Activated CD4-positive, CD25-positive, alpha-beta regulatory T cell treated with anti-CD3 and anti-CD28 coated beads, Interleukin-2, amount 50 U/mL, for 16 hours (primary cell): ENCODE measurements around the gene LRRTM4.
"Not testable (repeated sequence)": the region's sequence is repeated elsewhere in the genome, so short reads cannot be mapped to it uniquely, and the experiment has no call there.

Source experiments
- DNase-seq: peaks from one replicate; pipeline ENCODE4 v3.0.0-alpha.2; 2020; ENCODE audit warnings: low read depth, low spot score

The LRRTM4 gene

GRCh38 chr2:76870011-76870410 is 652.2 kb downstream of the LRRTM4 start:
- DNase-seq, result no peak

- DNase-seq, result no peak
Observed at GRCh38 chr2:76867854-76868253, 654.3 kb downstream of the LRRTM4 start.

- no peak for DNase-seq
Observed at GRCh38 chr2:76866464-76866863, 655.7 kb downstream of the LRRTM4 start.

- no peak for DNase-seq
Observed at GRCh38 chr2:76862901-76863300, 659.3 kb downstream of the LRRTM4 start.

GRCh38 chr2:76861708-76862107 is 660.5 kb downstream of the LRRTM4 start:
- no peak for DNase-seq

GRCh38 chr2:76851000-76851399 is 671.2 kb downstream of the LRRTM4 start:
- DNase-seq, result no peak

- no peak for DNase-seq
Observed at GRCh38 chr2:76849086-76849485, 673.1 kb downstream of the LRRTM4 start.

- DNase-seq, result no peak
Observed at GRCh38 chr2:76839826-76840225, 682.4 kb downstream of the LRRTM4 start.

- DNase-seq, result no peak
Observed at GRCh38 chr2:76829374-76830234, 692.6 kb downstream of the LRRTM4 start.

- DNase-seq, result no peak
Observed at GRCh38 chr2:76826691-76827090, 695.5 kb downstream of the LRRTM4 start.

GRCh38 chr2:76825140-76825970 is 696.8 kb downstream of the LRRTM4 start:
- DNase-seq, result no peak

- no peak for DNase-seq
Observed at GRCh38 chr2:76821731-76822130, 700.4 kb downstream of the LRRTM4 start.

- DNase-seq, result no peak
Observed at GRCh38 chr2:76813084-76813483, 709.1 kb downstream of the LRRTM4 start.

- DNase-seq, result no peak
Observed at GRCh38 chr2:76812156-76812555, 710.0 kb downstream of the LRRTM4 start.

GRCh38 chr2:76809136-76809535 is 713.0 kb downstream of the LRRTM4 start:
- no peak for DNase-seq

GRCh38 chr2:76808732-76809131 is 713.4 kb downstream of the LRRTM4 start:
- DNase-seq, result no peak

- no peak for DNase-seq
Observed at GRCh38 chr2:76793647-76794334, 728.4 kb downstream of the LRRTM4 start.

GRCh38 chr2:76781313-76781712 is 740.9 kb downstream of the LRRTM4 start:
- DNase-seq, result not testable (repeated sequence)

GRCh38 chr2:76763276-76763675 is 758.9 kb downstream of the LRRTM4 start:
- DNase-seq, result no peak

- no peak for DNase-seq
Observed at GRCh38 chr2:76760367-76760704, 761.8 kb downstream of the LRRTM4 start.

- no peak for DNase-seq
Observed at GRCh38 chr2:76759634-76760366, 762.4 kb downstream of the LRRTM4 start.

- DNase-seq, result no peak
Observed at GRCh38 chr2:76752506-76752905, 769.7 kb downstream of the LRRTM4 start.
